ENCODE data around the gene OR4D1. TPM values are rescaled to one million over a fixed set of nuclear protein-coding genes. Genes with fewer than 3 reads are reported as not detected.

The OR4D1 gene
- total and polyA plus RNA-seq, 7 experiments from 2014 or later = 0.41 to 3.3 (median 2.3) TPM

- Mint-ChIP-seq H3K9me3 (peaks cover 0 to 5% (median 0%) of the 10 kb centered on the region in 11 donors), H3K27me3 (peaks cover 0 to 37% (median 0%) of the 10 kb centered on the region in 5 donors), H3K27ac (peak overlapping the region; percentile 28 to 96 (median 87)), H3K4me1 (peaks cover 32 to 68% (median 59%) of the 10 kb centered on the region in 7 donors), H3K36me3 (peaks cover 0 to 4% (median 0%) of the 10 kb centered on the region in 5 donors), H3K4me3 (peak overlapping the region; percentile 20 to 76 (median 72))
- no peaks in the 10 kb centered on the region for H3K27me3 ChIP-seq (ENCODE audit: control insufficient read depth in 2 of 2, insufficient read depth in 2 of 2, low read length in 2 of 2)
- ChIA-PET CTCF (interaction anchor here (0.8 to 6.0 kb wide), 10 partner anchors 9 to 53 kb away, joined by 3 to 83 read pairs (median 4); no protein-coding TSS in a partner anchor), POLR2A (interaction anchor here (0.9 to 2.1 kb wide), 6 partner anchors 11 to 51 kb away, joined by 3 to 16 read pairs (median 5); no protein-coding TSS in a partner anchor)
- H3K9me3 ChIP-seq (ENCODE audit: control insufficient read depth in 2 of 3, low read length in 3 of 3) = no peaks in the 10 kb centered on the region
- intact Hi-C loops (cut with micrococcal nuclease) = loop anchor here (5.0 to 10.0 kb wide), 3 partner anchors 253 to 318 kb away; partner anchors contain the start of gene MRPS23 (in 2 of the 2)
- peaks cover 38 to 39% of the 10 kb centered on the region in 2 donors for H3K4me1 ChIP-seq (ENCODE audit: control insufficient read depth in 2 of 2, insufficient read depth in 2 of 2, low read length in 2 of 2)
- no peaks in the 10 kb centered on the region for H3K36me3 ChIP-seq (ENCODE audit: control insufficient read depth in 2 of 3, insufficient read depth in 3 of 3, low read length in 3 of 3)
- DNase-seq (peak in 3 of 9 donors; percentile 9 to 13 (median 13)), ATAC-seq (no peak)
- peak overlapping the region; percentile 43 for H3K27ac ChIP-seq (ENCODE audit: low read depth, low read length)
- peak overlapping the region; percentile 35 for H3K4me3 ChIP-seq (ENCODE audit: low read length)
Measured at GRCh38 chr17:58170622-58171021, 22.4 kb downstream of the OR4D1 start.

- Mint-ChIP-seq H3K9me3 (peaks cover 0 to 5% (median 0%) of the 10 kb centered on the region in 11 donors), H3K27me3 (peaks cover 0 to 20% (median 2%) of the 10 kb centered on the region in 5 donors), H3K27ac (peak overlapping the region in 8 of 9 donors; percentile 2 to 96 (median 74)), H3K36me3 (peaks cover 0 to 4% (median 0%) of the 10 kb centered on the region in 5 donors), H3K4me3 (peak overlapping the region in 9 of 10 donors; percentile 8 to 71 (median 35)), H3K4me1 (peaks cover 31 to 49% (median 48%) of the 10 kb centered on the region in 7 donors)
- H3K27me3 ChIP-seq (ENCODE audit: control insufficient read depth in 2 of 2, insufficient read depth in 2 of 2, low read length in 2 of 2) = no peaks in the 10 kb centered on the region
- CTCF ChIA-PET = interaction anchor here (0.7 to 6.0 kb wide), 17 partner anchors 9 to 279 kb away, joined by 3 to 83 read pairs (median 4); no protein-coding TSS in a partner anchor
- no peaks in the 10 kb centered on the region for H3K36me3 ChIP-seq (ENCODE audit: control insufficient read depth in 2 of 3, insufficient read depth in 3 of 3, low read length in 3 of 3)
- H3K9me3 ChIP-seq (ENCODE audit: control insufficient read depth in 2 of 3, low read length in 3 of 3) = no peaks in the 10 kb centered on the region
- DNase-seq (peak in 7 of 9 donors; percentile 42 to 69 (median 61)), ATAC-seq (peak; percentile 80)
- POLR2A ChIA-PET = interaction anchor here (0.7 to 2.1 kb wide), 8 partner anchors 14 to 297 kb away, joined by 3 to 10 read pairs (median 3); no protein-coding TSS in a partner anchor
- H3K27ac ChIP-seq (ENCODE audit: low read depth, low read length) = no peak overlapping the region
- intact Hi-C loops (cut with micrococcal nuclease) = loop anchor here (1.0 to 10.0 kb wide), 13 partner anchors 10 to 1042 kb away; partner anchors contain the start of genes MRPS23 (in 2 of the 2) and SRSF1 (in 1 of the 2)
- H3K4me1 ChIP-seq (ENCODE audit: control insufficient read depth in 2 of 2, insufficient read depth in 2 of 2, low read length in 2 of 2) = peaks cover 38 to 39% of the 10 kb centered on the region in 2 donors
- H3K4me3 ChIP-seq (ENCODE audit: low read length) = no peak overlapping the region
Measured at GRCh38 chr17:58172369-58173071, 24.3 kb downstream of the OR4D1 start.

- H3K4me3 ChIP-seq (ENCODE audit: low read length) = no peak overlapping the region
- no peak overlapping the region for H3K27ac Mint-ChIP-seq
- DNase-seq = no peak
- H3K4me1 Mint-ChIP-seq = peaks cover 17 to 29% (median 28%) of the 10 kb centered on the region in 7 donors
- no peaks in the 10 kb centered on the region for H3K36me3 ChIP-seq (ENCODE audit: control insufficient read depth in 2 of 3, insufficient read depth in 3 of 3, low read length in 3 of 3)
- H3K4me3 Mint-ChIP-seq = no peak overlapping the region
- no peak for ATAC-seq
- peaks cover 23 to 24% of the 10 kb centered on the region in 2 donors for H3K4me1 ChIP-seq (ENCODE audit: control insufficient read depth in 2 of 2, insufficient read depth in 2 of 2, low read length in 2 of 2)
- POLR2A ChIA-PET = interaction anchor here (0.9 kb wide), 1 partner anchor 38 kb away, joined by 3 read pairs; no protein-coding TSS in a partner anchor
- no peaks in the 10 kb centered on the region for H3K9me3 ChIP-seq (ENCODE audit: control insufficient read depth in 2 of 3, low read length in 3 of 3)
- no peak overlapping the region for H3K27ac ChIP-seq (ENCODE audit: low read depth, low read length)
- H3K27me3 ChIP-seq (ENCODE audit: control insufficient read depth in 2 of 2, insufficient read depth in 2 of 2, low read length in 2 of 2) = no peaks in the 10 kb centered on the region
- H3K27me3 Mint-ChIP-seq = peaks cover 0 to 15% (median 5%) of the 10 kb centered on the region in 5 donors
- no peaks in the 10 kb centered on the region for H3K36me3 Mint-ChIP-seq
- peaks cover 0 to 5% (median 0%) of the 10 kb centered on the region in 11 donors for H3K9me3 Mint-ChIP-seq
- intact Hi-C loops (cut with micrococcal nuclease) = loop anchor here (5.0 to 10.0 kb wide), 3 partner anchors 258 to 323 kb away; partner anchors contain the start of gene MRPS23 (in 2 of the 2)
- CTCF ChIA-PET = interaction anchor here (1.5 to 6.0 kb wide), 3 partner anchors 52 to 175 kb away, joined by 3 to 83 read pairs (median 4); no protein-coding TSS in a partner anchor
Measured at GRCh38 chr17:58174871-58175270, 26.7 kb downstream of the OR4D1 start.

- ChIA-PET POLR2A (no interaction called here), CTCF (interaction anchor here (0.5 to 1.6 kb wide), 4 partner anchors 55 to 177 kb away, joined by 3 to 4 read pairs (median 4); no protein-coding TSS in a partner anchor)
- intact Hi-C loops (cut with micrococcal nuclease) = loop anchor here in 1 of 2 donors (1.0 to 10.0 kb wide), 2 partner anchors 56 to 321 kb away; partner anchors contain the start of gene MRPS23
- Histone ChIP-seq H3K4me1 (ENCODE audit: control insufficient read depth in 2 of 2, insufficient read depth in 2 of 2, low read length in 2 of 2) (peaks cover 12% of the 10 kb centered on the region in 2 donors), H3K27me3 (ENCODE audit: control insufficient read depth in 2 of 2, insufficient read depth in 2 of 2, low read length in 2 of 2) (no peaks in the 10 kb centered on the region), H3K4me3 (ENCODE audit: low read length) (no peak overlapping the region), H3K36me3 (ENCODE audit: control insufficient read depth in 2 of 3, insufficient read depth in 3 of 3, low read length in 3 of 3) (no peaks in the 10 kb centered on the region), H3K27ac (ENCODE audit: low read depth, low read length) (no peak overlapping the region), H3K9me3 (ENCODE audit: control insufficient read depth in 2 of 3, low read length in 3 of 3) (no peaks in the 10 kb centered on the region)
- Mint-ChIP-seq H3K4me1 (peaks cover 10 to 16% (median 15%) of the 10 kb centered on the region in 7 donors), H3K4me3 (no peak overlapping the region), H3K27ac (no peak overlapping the region), H3K36me3 (no peaks in the 10 kb centered on the region), H3K27me3 (peaks cover 0 to 15% (median 5%) of the 10 kb centered on the region in 5 donors), H3K9me3 (no peaks in the 10 kb centered on the region)
- DNase-seq (no peak), ATAC-seq (no peak)
Measured at GRCh38 chr17:58176200-58176599, 28.0 kb downstream of the OR4D1 start.

GRCh38 chr17:58181796-58182195 lies 33.6 kb downstream of the OR4D1 start:
- Histone ChIP-seq H3K36me3 (ENCODE audit: control insufficient read depth in 2 of 3, insufficient read depth in 3 of 3, low read length in 3 of 3) (no peaks in the 10 kb centered on the region), H3K27me3 (ENCODE audit: control insufficient read depth in 2 of 2, insufficient read depth in 2 of 2, low read length in 2 of 2) (no peaks in the 10 kb centered on the region), H3K9me3 (ENCODE audit: control insufficient read depth in 2 of 3, low read length in 3 of 3) (no peaks in the 10 kb centered on the region), H3K4me3 (ENCODE audit: low read length) (no peak overlapping the region), H3K27ac (ENCODE audit: low read depth, low read length) (no peak overlapping the region), H3K4me1 (ENCODE audit: control insufficient read depth in 2 of 2, insufficient read depth in 2 of 2, low read length in 2 of 2) (no peaks in the 10 kb centered on the region)
- DNase-seq (no peak), ATAC-seq (no peak)
- peaks cover 0 to 9% (median 3%) of the 10 kb centered on the region in 7 donors for H3K4me1 Mint-ChIP-seq
- no peaks in the 10 kb centered on the region for H3K9me3 Mint-ChIP-seq
- POLR2A ChIA-PET = no interaction called here
- H3K27me3 Mint-ChIP-seq = peaks cover 0 to 6% (median 2%) of the 10 kb centered on the region in 5 donors
- no peak overlapping the region for H3K27ac Mint-ChIP-seq
- H3K36me3 Mint-ChIP-seq = no peaks in the 10 kb centered on the region
- H3K4me3 Mint-ChIP-seq = no peak overlapping the region
- intact Hi-C loops (cut with micrococcal nuclease) = no loop called here
- CTCF ChIA-PET = interaction anchor here (0.6 to 1.4 kb wide), 2 partner anchors 10 to 50 kb away, joined by 3 read pairs; no protein-coding TSS in a partner anchor

- Histone ChIP-seq H3K36me3 (ENCODE audit: control insufficient read depth in 2 of 3, insufficient read depth in 3 of 3, low read length in 3 of 3) (no peaks in the 10 kb centered on the region), H3K27ac (ENCODE audit: low read depth, low read length) (no peak overlapping the region), H3K27me3 (ENCODE audit: control insufficient read depth in 2 of 2, insufficient read depth in 2 of 2, low read length in 2 of 2) (no peaks in the 10 kb centered on the region), H3K4me1 (ENCODE audit: control insufficient read depth in 2 of 2, insufficient read depth in 2 of 2, low read length in 2 of 2) (no peaks in the 10 kb centered on the region), H3K4me3 (ENCODE audit: low read length) (no peak overlapping the region), H3K9me3 (ENCODE audit: control insufficient read depth in 2 of 3, low read length in 3 of 3) (no peaks in the 10 kb centered on the region)
- ATAC-seq = no peak
- Mint-ChIP-seq H3K36me3 (no peaks in the 10 kb centered on the region), H3K27ac (no peak overlapping the region), H3K4me1 (peaks cover 0 to 9% (median 3%) of the 10 kb centered on the region in 7 donors), H3K9me3 (no peaks in the 10 kb centered on the region), H3K27me3 (peaks cover 0 to 9% (median 0%) of the 10 kb centered on the region in 5 donors), H3K4me3 (no peak overlapping the region)
- POLR2A ChIA-PET = no interaction called here
- intact Hi-C loops (cut with micrococcal nuclease) = no loop called here
- CTCF ChIA-PET = interaction anchor here (0.5 kb wide), 1 partner anchor 61 kb away, joined by 4 read pairs; no protein-coding TSS in a partner anchor
- DNase-seq = no peak
Measured at GRCh38 chr17:58183514-58183913, 35.3 kb downstream of the OR4D1 start.

All from naive thymus-derived CD4-positive, alpha-beta T cell (primary cell).